ENCODE results near the gene NTMT2.
A peak's percentile ranks its signal among the peaks of the same experiment; 100 is the strongest.

Gene NTMT2

GRCh38 chr1:170174395-170174794 lies 28.6 kb downstream of the NTMT2 start:
- H3K4me3 ChIP-seq (ENCODE audit: low read depth, low read length), result no peak overlapping the region
- no peak for TF ChIP-seq CTCF (IDR thresholded peaks at IDR 0.05; ENCODE audit: insufficient read depth, low read depth, low read length, missing control alignments)
- no peak for DNase-seq (ENCODE audit: low read depth)

GRCh38 chr1:170175041-170175440 lies 29.3 kb downstream of the NTMT2 start:
- TF ChIP-seq CTCF (IDR thresholded peaks at IDR 0.05; ENCODE audit: insufficient read depth, low read depth, low read length, missing control alignments), result no peak
- DNase-seq (ENCODE audit: low read depth), result no peak
- H3K4me3 ChIP-seq (ENCODE audit: low read depth, low read length), result no peak overlapping the region

GRCh38 chr1:170175484-170175883 lies 29.7 kb downstream of the NTMT2 start:
- no peak overlapping the region for H3K4me3 ChIP-seq (ENCODE audit: low read depth, low read length)
- DNase-seq (ENCODE audit: low read depth), result no peak
- TF ChIP-seq CTCF (IDR thresholded peaks at IDR 0.05; ENCODE audit: insufficient read depth, low read depth, low read length, missing control alignments), result no peak

GRCh38 chr1:170176772-170177171 lies 31.0 kb downstream of the NTMT2 start:
- peak; percentile 6 for DNase-seq (ENCODE audit: low read depth)
- no peak for TF ChIP-seq CTCF (IDR thresholded peaks at IDR 0.05; ENCODE audit: insufficient read depth, low read depth, low read length, missing control alignments)
- H3K4me3 ChIP-seq (ENCODE audit: low read depth, low read length), result no peak overlapping the region

GRCh38 chr1:170182442-170182841 lies 36.7 kb downstream of the NTMT2 start:
- no peak for TF ChIP-seq CTCF (IDR thresholded peaks at IDR 0.05; ENCODE audit: insufficient read depth, low read depth, low read length, missing control alignments)
- DNase-seq (ENCODE audit: low read depth), result no peak

GRCh38 chr1:170192546-170192945 lies 46.8 kb downstream of the NTMT2 start:
- no peak overlapping the region for H3K4me3 ChIP-seq (ENCODE audit: low read depth, low read length)
- DNase-seq (ENCODE audit: low read depth), result no peak
- no peak for TF ChIP-seq CTCF (IDR thresholded peaks at IDR 0.05; ENCODE audit: insufficient read depth, low read depth, low read length, missing control alignments)

More at GRCh38 chr1:170182442-170182841, 36.7 kb downstream of the NTMT2 start:
- no peak overlapping the region for H3K4me3 ChIP-seq (ENCODE audit: low read depth, low read length)

GRCh38 chr1:170194451-170194850 lies 48.7 kb downstream of the NTMT2 start:
- no peak for TF ChIP-seq CTCF (IDR thresholded peaks at IDR 0.05; ENCODE audit: insufficient read depth, low read depth, low read length, missing control alignments)
- no peak overlapping the region for H3K4me3 ChIP-seq (ENCODE audit: low read depth, low read length)
- no peak for DNase-seq (ENCODE audit: low read depth)

All from GM12865 (cell line).